Ishikawa (cell line): ENCODE results near the gene MYO1A.

Experiments used
- CEBPB ChIP-seq: IDR thresholded peaks from 2 replicates; pipeline ENCODE4 v1.6.1; 2012
- CREB1 ChIP-seq: IDR thresholded peaks from 2 replicates; pipeline ENCODE4 v1.6.1; 2012; ENCODE audit warnings: low read depth
- EGR1 ChIP-seq: IDR thresholded peaks from 2 replicates; pipeline ENCODE4 v1.6.1; 2012
- EP300 ChIP-seq: IDR thresholded peaks from 2 replicates; pipeline ENCODE4 v1.6.1; 2012; ENCODE audit warnings: borderline replicate concordance
- FOXM1 ChIP-seq: IDR thresholded peaks from 2 replicates; pipeline ENCODE4 v1.6.1; 2012; ENCODE audit warnings: low read depth, borderline replicate concordance
- NFIC ChIP-seq: IDR thresholded peaks from 2 replicates; pipeline ENCODE4 v1.6.1; 2012
- RAD21 ChIP-seq: IDR thresholded peaks from 2 replicates; pipeline ENCODE4 v1.6.1; 2012; ENCODE audit warnings: low read depth
- TAF1 ChIP-seq: IDR thresholded peaks from 2 replicates; pipeline ENCODE4 v1.6.1; 2012; ENCODE audit warnings: low read depth, mild to moderate bottlenecking
- TCF12 ChIP-seq: IDR thresholded peaks from 2 replicates; pipeline ENCODE4 v1.6.1; 2012; ENCODE audit warnings: low read depth
- TEAD4 ChIP-seq: IDR thresholded peaks from 2 replicates; pipeline ENCODE4 v1.6.1; 2012
- YY1 ChIP-seq: IDR thresholded peaks from 2 replicates; pipeline ENCODE4 v1.6.1; 2012; ENCODE audit warnings: low read depth
- ZBTB7A ChIP-seq: IDR thresholded peaks from 2 replicates; pipeline ENCODE4 v1.6.1; 2012; ENCODE audit warnings: low read depth
- TF ChIP-seq, protein P1 (sequence below): IDR thresholded peaks from 2 replicates; pipeline ENCODE4 v1.6.1; 2012
- TF ChIP-seq, protein P2 (sequence below): IDR thresholded peaks from 2 replicates; pipeline ENCODE4 v1.6.1; 2012
- TF ChIP-seq, protein P3 (sequence below): IDR thresholded peaks from 2 replicates; pipeline ENCODE4 v1.6.1; 2012; ENCODE audit warnings: low read depth, mild to moderate bottlenecking

Gene MYO1A

DNA sequence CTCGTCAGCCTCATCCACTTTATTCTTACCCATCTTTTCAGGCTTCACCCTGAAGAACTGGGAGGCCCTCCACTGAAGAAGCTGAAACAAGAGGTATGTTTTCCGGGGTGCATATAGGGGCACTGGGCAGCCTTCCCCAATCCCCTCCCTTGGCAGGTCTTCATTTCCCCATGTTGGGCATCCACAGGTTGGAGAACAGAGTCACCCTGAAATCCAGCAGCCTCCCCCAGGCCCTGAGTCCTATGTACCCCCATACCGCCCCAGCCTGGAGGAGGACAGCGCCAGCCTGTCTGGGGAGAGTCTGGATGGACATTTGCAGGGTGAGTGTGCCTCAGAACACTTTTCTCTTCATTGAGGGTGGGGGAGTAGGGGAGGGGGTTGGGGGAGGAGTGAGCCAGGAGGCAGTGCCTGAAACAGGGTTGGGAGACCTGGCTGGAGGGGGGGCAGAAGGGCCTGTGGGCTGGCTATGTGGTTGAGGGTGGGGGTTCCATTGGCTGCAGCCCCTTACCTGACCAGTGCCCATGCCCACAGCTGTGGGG lies 43.0 kb upstream of the MYO1A start:
- TF ChIP-seq FOXM1 (no peak), TAF1 (no peak)

DNA sequence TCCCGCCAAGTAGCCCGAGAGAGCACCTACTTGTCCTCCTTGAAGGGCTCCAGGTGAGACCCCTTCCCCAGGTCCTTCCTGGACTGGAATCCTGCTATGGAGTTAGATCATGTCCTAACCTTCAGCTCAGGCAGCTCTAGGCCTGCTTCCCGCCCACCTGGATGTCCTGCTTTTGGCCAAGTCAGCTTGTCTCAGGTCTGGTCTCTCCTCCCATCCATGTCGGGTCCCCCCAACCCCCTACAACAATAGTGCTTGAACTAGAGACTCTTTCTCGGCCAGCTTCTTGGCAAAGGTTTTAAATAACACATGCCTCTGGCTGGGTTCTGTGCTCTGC lies 42.6 kb upstream of the MYO1A start:
- TF ChIP-seq TCF12 (no peak), YY1 (no peak), ZBTB7A (no peak), TAF1 (no peak), NFIC (no peak), EP300 (no peak), FOXM1 (no peak)

DNA sequence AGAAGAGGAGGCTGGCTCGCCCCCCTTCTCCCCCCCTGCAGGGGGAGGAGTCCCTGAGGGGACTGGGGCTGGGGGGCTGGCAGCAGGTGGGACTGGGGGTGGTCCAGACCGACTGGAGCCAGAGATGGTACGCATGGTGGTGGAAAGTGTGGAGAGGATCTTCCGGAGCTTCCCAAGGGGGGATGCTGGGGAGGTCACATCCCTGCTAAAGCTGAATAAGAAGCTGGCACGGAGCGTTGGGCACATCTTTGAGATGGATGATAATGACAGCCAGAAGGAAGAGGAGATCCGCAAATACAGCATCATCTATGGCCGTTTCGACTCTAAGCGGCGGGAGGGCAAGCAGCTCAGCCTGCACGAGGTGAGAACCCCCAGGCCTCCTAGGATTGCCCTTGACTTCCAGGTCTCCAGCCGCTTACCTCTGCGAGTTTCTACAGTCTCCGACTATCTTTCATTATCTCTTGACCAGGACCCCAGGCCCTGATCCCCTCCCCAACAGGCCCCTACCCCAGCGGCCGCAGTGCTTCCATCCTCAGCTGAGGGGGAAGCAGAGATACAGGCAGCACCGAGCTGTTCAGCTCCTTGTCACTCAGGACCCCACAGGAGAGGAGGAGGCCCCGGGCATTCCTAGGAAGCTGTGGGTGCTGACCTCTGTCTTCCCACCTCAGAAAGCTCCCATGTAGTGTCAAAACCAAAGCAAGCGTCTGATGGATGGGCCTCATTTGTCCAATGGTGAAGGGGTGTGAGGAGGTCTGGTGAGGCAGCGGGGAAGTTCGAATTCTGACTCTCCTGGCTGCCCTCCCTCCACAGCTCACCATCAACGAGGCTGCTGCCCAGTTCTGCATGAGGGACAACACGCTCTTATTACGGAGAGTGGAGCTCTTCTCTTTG lies 42.0 kb upstream of the MYO1A start:
- TF ChIP-seq TAF1 (no peak), TCF12 (no peak), RAD21 (no peak), FOXM1 (no peak), NFIC (no peak), CEBPB (no peak), CREB1 (no peak), ZBTB7A (no peak), TEAD4 (no peak), EP300 (no peak)
- TF ChIP-seq, protein P1, sequence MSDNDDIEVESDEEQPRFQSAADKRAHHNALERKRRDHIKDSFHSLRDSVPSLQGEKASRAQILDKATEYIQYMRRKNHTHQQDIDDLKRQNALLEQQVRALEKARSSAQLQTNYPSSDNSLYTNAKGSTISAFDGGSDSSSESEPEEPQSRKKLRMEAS = no peak
- TF ChIP-seq, protein P2, sequence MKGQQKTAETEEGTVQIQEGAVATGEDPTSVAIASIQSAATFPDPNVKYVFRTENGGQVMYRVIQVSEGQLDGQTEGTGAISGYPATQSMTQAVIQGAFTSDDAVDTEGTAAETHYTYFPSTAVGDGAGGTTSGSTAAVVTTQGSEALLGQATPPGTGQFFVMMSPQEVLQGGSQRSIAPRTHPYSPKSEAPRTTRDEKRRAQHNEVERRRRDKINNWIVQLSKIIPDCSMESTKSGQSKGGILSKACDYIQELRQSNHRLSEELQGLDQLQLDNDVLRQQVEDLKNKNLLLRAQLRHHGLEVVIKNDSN = no peak

DNA sequence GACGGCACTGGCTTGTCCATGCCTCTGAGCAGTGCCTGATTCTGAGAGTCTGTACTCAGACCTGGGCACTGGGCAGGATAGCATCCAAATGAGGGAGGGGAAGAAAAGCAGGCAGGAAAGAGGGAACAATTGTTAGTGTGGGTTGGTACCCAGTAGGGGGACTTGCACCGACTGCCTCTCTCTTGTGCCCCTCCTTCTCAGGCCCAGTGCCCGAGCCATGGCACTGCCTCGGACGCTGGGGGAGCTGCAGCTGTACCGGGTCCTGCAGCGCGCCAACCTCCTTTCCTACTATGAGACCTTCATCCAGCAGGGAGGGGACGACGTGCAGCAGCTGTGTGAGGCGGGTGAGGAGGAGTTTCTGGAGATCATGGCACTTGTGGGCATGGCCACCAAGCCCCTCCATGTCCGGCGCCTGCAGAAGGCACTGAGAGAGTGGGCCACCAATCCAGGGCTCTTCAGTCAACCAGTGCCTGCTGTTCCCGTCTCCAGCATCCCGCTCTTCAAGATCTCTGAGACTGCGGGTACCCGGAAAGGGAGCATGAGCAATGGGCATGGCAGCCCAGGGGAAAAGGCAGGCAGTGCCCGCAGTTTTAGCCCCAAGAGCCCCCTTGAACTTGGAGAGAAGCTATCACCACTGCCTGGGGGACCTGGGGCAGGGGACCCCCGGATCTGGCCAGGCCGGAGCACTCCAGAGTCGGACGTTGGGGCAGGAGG lies 41.2 kb upstream of the MYO1A start:
- TF ChIP-seq, protein P3, sequence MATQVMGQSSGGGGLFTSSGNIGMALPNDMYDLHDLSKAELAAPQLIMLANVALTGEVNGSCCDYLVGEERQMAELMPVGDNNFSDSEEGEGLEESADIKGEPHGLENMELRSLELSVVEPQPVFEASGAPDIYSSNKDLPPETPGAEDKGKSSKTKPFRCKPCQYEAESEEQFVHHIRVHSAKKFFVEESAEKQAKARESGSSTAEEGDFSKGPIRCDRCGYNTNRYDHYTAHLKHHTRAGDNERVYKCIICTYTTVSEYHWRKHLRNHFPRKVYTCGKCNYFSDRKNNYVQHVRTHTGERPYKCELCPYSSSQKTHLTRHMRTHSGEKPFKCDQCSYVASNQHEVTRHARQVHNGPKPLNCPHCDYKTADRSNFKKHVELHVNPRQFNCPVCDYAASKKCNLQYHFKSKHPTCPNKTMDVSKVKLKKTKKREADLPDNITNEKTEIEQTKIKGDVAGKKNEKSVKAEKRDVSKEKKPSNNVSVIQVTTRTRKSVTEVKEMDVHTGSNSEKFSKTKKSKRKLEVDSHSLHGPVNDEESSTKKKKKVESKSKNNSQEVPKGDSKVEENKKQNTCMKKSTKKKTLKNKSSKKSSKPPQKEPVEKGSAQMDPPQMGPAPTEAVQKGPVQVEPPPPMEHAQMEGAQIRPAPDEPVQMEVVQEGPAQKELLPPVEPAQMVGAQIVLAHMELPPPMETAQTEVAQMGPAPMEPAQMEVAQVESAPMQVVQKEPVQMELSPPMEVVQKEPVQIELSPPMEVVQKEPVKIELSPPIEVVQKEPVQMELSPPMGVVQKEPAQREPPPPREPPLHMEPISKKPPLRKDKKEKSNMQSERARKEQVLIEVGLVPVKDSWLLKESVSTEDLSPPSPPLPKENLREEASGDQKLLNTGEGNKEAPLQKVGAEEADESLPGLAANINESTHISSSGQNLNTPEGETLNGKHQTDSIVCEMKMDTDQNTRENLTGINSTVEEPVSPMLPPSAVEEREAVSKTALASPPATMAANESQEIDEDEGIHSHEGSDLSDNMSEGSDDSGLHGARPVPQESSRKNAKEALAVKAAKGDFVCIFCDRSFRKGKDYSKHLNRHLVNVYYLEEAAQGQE = no peak
- TF ChIP-seq CEBPB (no peak), ZBTB7A (no peak), TCF12 (no peak), RAD21 (no peak), NFIC (no peak), TAF1 (no peak), EP300 (no peak)
- TF ChIP-seq, protein P1 = no peak

DNA sequence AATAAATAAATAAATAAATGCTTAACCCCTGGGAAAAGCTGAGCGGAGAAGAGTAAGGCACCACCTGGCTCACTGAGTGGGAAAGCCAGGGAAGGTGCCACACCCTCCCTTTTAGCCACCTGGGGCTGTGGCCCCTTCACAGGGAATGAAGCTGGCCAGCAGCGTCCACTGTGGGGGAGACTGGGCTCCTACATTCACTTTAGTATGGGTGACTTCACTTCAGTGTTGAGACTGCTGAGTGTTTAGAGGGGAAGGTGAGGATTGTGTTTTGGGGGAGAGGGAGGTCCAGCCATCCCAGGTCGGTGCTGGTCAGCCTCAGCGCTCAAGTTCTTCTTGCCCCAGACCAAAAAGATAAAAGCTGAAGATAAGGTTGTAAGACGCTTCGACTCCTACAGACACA lies 40.6 kb upstream of the MYO1A start:
- TF ChIP-seq TEAD4 (no peak), CREB1 (no peak), EGR1 (no peak), RAD21 (no peak), NFIC (no peak), YY1 (no peak), EP300 (no peak), TAF1 (no peak), CEBPB (no peak), ZBTB7A (no peak)
- TF ChIP-seq, protein P1 = no peak
- TF ChIP-seq, protein P3 = no peak
